HG02623 (cell line): Measurements from ENCODE around the gene PPP4C.

Experiments
- ATAC-seq: cut with Tn5 transposase; IDR thresholded peaks from one replicate; pipeline ENCODE4 v1.9.1; 2021; ENCODE audit warnings: moderate library complexity; ENCODE audit not compliant: unreplicated experiment

Gene PPP4C

GRCh38 chr16:30079480-30079879 lies 3.7 kb downstream of the PPP4C start:
- no peak for ATAC-seq

GRCh38 chr16:30082545-30083090 lies 6.8 kb downstream of the PPP4C start:
- no peak for ATAC-seq

GRCh38 chr16:30083216-30084055 lies 7.6 kb downstream of the PPP4C start:
- no peak for ATAC-seq

GRCh38 chr16:30084096-30084815 lies 8.5 kb downstream of the PPP4C start:
- ATAC-seq, result no peak

- no peak for ATAC-seq
Measured at GRCh38 chr16:30084816-30085159, 9.0 kb downstream of the PPP4C start.

GRCh38 chr16:30085247-30085646 lies 9.5 kb downstream of the PPP4C start:
- ATAC-seq, result no peak

GRCh38 chr16:30085820-30086219 lies 10.0 kb downstream of the PPP4C start:
- ATAC-seq, result no peak

- ATAC-seq, result no peak
Measured at GRCh38 chr16:30086291-30087140, 10.7 kb downstream of the PPP4C start.

- no peak for ATAC-seq
Measured at GRCh38 chr16:30087181-30087898, 11.5 kb downstream of the PPP4C start.

GRCh38 chr16:30088237-30088831 lies 12.5 kb downstream of the PPP4C start:
- no peak for ATAC-seq

- no peak for ATAC-seq
Measured at GRCh38 chr16:30088832-30089624, 13.2 kb downstream of the PPP4C start.

- ATAC-seq, result no peak
Measured at GRCh38 chr16:30090610-30091331, 15.0 kb downstream of the PPP4C start.

- ATAC-seq, result peak; percentile 56
Measured at GRCh38 chr16:30091474-30092372, 15.9 kb downstream of the PPP4C start, which contains the start of gene TBX6. TSS of gene TBX6 (minus strand) at chr16:30091924. CDS start at chr16:30091193, 731 bp downstream.

- no peak for ATAC-seq
Measured at GRCh38 chr16:30092373-30093010, 16.7 kb downstream of the PPP4C start.

- no peak for ATAC-seq
Measured at GRCh38 chr16:30094541-30095165, 18.9 kb downstream of the PPP4C start.
